Stimulated activated CD4-positive, alpha-beta T cell treated with anti-CD3 and anti-CD28 coated beads, TNF-alpha, amount 100 ng/mL, for 24 hours (primary cell): ENCODE data around the gene FBXO8.

Experiments
- DNase-seq, 3 experiments: peaks; one replicate each; pipeline ENCODE4 v3.0.0-alpha.2; 2020; ENCODE audit warnings: low read depth in 3 of 3

FBXO8 gene

GRCh38 chr4:174210354-174210753 is 73.1 kb downstream of the FBXO8 start:
- DNase-seq = no peak

- no peak for DNase-seq
Observed at GRCh38 chr4:174209341-174209740, 74.1 kb downstream of the FBXO8 start.

- DNase-seq = no peak
Observed at GRCh38 chr4:174207367-174207766, 76.1 kb downstream of the FBXO8 start.

GRCh38 chr4:174204164-174204831 is 79.2 kb downstream of the FBXO8 start:
- DNase-seq = no peak

GRCh38 chr4:174201871-174202270 is 81.6 kb downstream of the FBXO8 start:
- no peak for DNase-seq

GRCh38 chr4:174199735-174200134 is 83.7 kb downstream of the FBXO8 start:
- DNase-seq = no peak

- DNase-seq = no peak
Observed at GRCh38 chr4:174198828-174199227, 84.6 kb downstream of the FBXO8 start.

- no peak for DNase-seq
Observed at GRCh38 chr4:174198396-174198795, 85.1 kb downstream of the FBXO8 start.

GRCh38 chr4:174193438-174194374 is 89.8 kb downstream of the FBXO8 start:
- DNase-seq = no peak

- no peak for DNase-seq
Observed at GRCh38 chr4:174192943-174193342, 90.5 kb downstream of the FBXO8 start.

GRCh38 chr4:174190832-174191500 is 92.5 kb downstream of the FBXO8 start:
- DNase-seq = no peak

GRCh38 chr4:174189392-174190015 is 94.0 kb downstream of the FBXO8 start:
- DNase-seq = no peak
